Measurements from ENCODE around the gene CST11.

The CST11 gene

GRCh38 chr20:23459461-23460150 lies 6.9 kb upstream of the CST11 start:
- TF ChIP-seq GATA2 (IDR thresholded peaks at IDR 0.05; ENCODE audit: low read depth, low read length) (no peak), GATA3 (IDR thresholded peaks at IDR 0.05; ENCODE audit: low read depth, low read length) (no peak)

- TF ChIP-seq GATA2 (IDR thresholded peaks at IDR 0.05; ENCODE audit: low read depth, low read length) = no peak
- no peak for TF ChIP-seq GATA3 (IDR thresholded peaks at IDR 0.05; ENCODE audit: low read depth, low read length)
Observed at GRCh38 chr20:23456873-23457272, 4.2 kb upstream of the CST11 start.

GRCh38 chr20:23456409-23456808 lies 3.7 kb upstream of the CST11 start:
- TF ChIP-seq GATA3 (IDR thresholded peaks at IDR 0.05; ENCODE audit: low read depth, low read length) = no peak
- TF ChIP-seq GATA2 (IDR thresholded peaks at IDR 0.05; ENCODE audit: low read depth, low read length) = no peak

GRCh38 chr20:23455639-23456038 lies 3.0 kb upstream of the CST11 start:
- no peak for TF ChIP-seq GATA2 (IDR thresholded peaks at IDR 0.05; ENCODE audit: low read depth, low read length)

- TF ChIP-seq GATA3 (IDR thresholded peaks at IDR 0.05; ENCODE audit: low read depth, low read length) (no peak), GATA2 (IDR thresholded peaks at IDR 0.05; ENCODE audit: low read depth, low read length) (no peak)
Observed at GRCh38 chr20:23454816-23455215, 2.1 kb upstream of the CST11 start.

- TF ChIP-seq GATA2 (IDR thresholded peaks at IDR 0.05; ENCODE audit: low read depth, low read length) = no peak
- no peak for TF ChIP-seq GATA3 (IDR thresholded peaks at IDR 0.05; ENCODE audit: low read depth, low read length)
Observed at GRCh38 chr20:23453549-23454543, 1.2 kb upstream of the CST11 start.

- TF ChIP-seq GATA3 (IDR thresholded peaks at IDR 0.05; ENCODE audit: low read depth, low read length) = no peak
- TF ChIP-seq GATA2 (IDR thresholded peaks at IDR 0.05; ENCODE audit: low read depth, low read length) = no peak
Observed at GRCh38 chr20:23451956-23452487, 654 bp downstream of the CST11 start.

- TF ChIP-seq GATA3 (IDR thresholded peaks at IDR 0.05; ENCODE audit: low read depth, low read length) = no peak
- TF ChIP-seq GATA2 (IDR thresholded peaks at IDR 0.05; ENCODE audit: low read depth, low read length) = no peak
Observed at GRCh38 chr20:23450877-23451276, 1.8 kb downstream of the CST11 start.

- no peak for TF ChIP-seq GATA3 (IDR thresholded peaks at IDR 0.05; ENCODE audit: low read depth, low read length)
- TF ChIP-seq GATA2 (IDR thresholded peaks at IDR 0.05; ENCODE audit: low read depth, low read length) = no peak
Observed at GRCh38 chr20:23449421-23449820, 3.3 kb downstream of the CST11 start.

- TF ChIP-seq GATA3 (IDR thresholded peaks at IDR 0.05; ENCODE audit: low read depth, low read length) = no peak
- no peak for TF ChIP-seq GATA2 (IDR thresholded peaks at IDR 0.05; ENCODE audit: low read depth, low read length)
Observed at GRCh38 chr20:23448167-23448566, 4.5 kb downstream of the CST11 start.

GRCh38 chr20:23446505-23446904 lies 6.2 kb downstream of the CST11 start:
- TF ChIP-seq GATA2 (IDR thresholded peaks at IDR 0.05; ENCODE audit: low read depth, low read length) (no peak), GATA3 (IDR thresholded peaks at IDR 0.05; ENCODE audit: low read depth, low read length) (no peak)

GRCh38 chr20:23445596-23446217 lies 7.0 kb downstream of the CST11 start:
- TF ChIP-seq GATA2 (IDR thresholded peaks at IDR 0.05; ENCODE audit: low read depth, low read length) (no peak), GATA3 (IDR thresholded peaks at IDR 0.05; ENCODE audit: low read depth, low read length) (no peak)

- TF ChIP-seq GATA3 (IDR thresholded peaks at IDR 0.05; ENCODE audit: low read depth, low read length) (no peak), GATA2 (IDR thresholded peaks at IDR 0.05; ENCODE audit: low read depth, low read length) (no peak)
Observed at GRCh38 chr20:23444859-23445258, 7.8 kb downstream of the CST11 start.

- TF ChIP-seq GATA2 (IDR thresholded peaks at IDR 0.05; ENCODE audit: low read depth, low read length) (no peak), GATA3 (IDR thresholded peaks at IDR 0.05; ENCODE audit: low read depth, low read length) (no peak)
Observed at GRCh38 chr20:23442436-23442835, 10.2 kb downstream of the CST11 start.

Measured in SH-SY5Y (cell line).